Stomach smooth muscle (tissue), 2 donors: ENCODE results near the gene YBX1.
"Not testable (repeated sequence)": the region's sequence is repeated elsewhere in the genome, so short reads cannot be mapped to it uniquely, and the experiment has no call there.

Experiments
- H3K27ac ChIP-seq: one replicate; pipeline ENCODE4 v1.7.0; 2013; ENCODE audit warnings: mild to moderate bottlenecking, low read length, inconsistent platforms
- H3K27me3 ChIP-seq, 2 donors: one replicate each; pipeline ENCODE4 v1.7.0; 2013; ENCODE audit warnings: low read length in 2 of 2; ENCODE audit not compliant: insufficient read depth in 2 of 2, control insufficient read depth in 1 of 2
- H3K36me3 ChIP-seq, 2 donors: one replicate each; pipeline ENCODE4 v1.7.0; 2013; ENCODE audit warnings: low read length in 2 of 2; ENCODE audit not compliant: control insufficient read depth in 2 of 2, insufficient read depth in 2 of 2
- H3K4me1 ChIP-seq: one replicate; pipeline ENCODE4 v1.7.0; 2013; ENCODE audit warnings: low read length; ENCODE audit not compliant: control insufficient read depth, insufficient read depth
- H3K4me3 ChIP-seq, 2 donors: one replicate each; pipeline ENCODE4 v1.7.0; 2013; ENCODE audit warnings: low read length in 2 of 2
- H3K9ac ChIP-seq, 2 donors: one replicate each; pipeline ENCODE4 v1.7.0; 2013; ENCODE audit warnings: low read length in 2 of 2, mild to moderate bottlenecking in 1 of 2
- H3K9me3 ChIP-seq, 2 donors: one replicate each; pipeline ENCODE4 v1.7.0; 2013; ENCODE audit warnings: low read length in 2 of 2; ENCODE audit not compliant: control insufficient read depth in 2 of 2
- donor health status: healthy.
- donor health status: Pancreatic carcinoma.

The YBX1 gene

GRCh38 chr1:42689912-42690311 lies 7.7 kb downstream of the YBX1 start:
- peaks cover 17% of the 10 kb centered on the region for H3K4me1 ChIP-seq
- H3K27ac ChIP-seq = no peak overlapping the region
- no peak overlapping the region for H3K4me3 ChIP-seq
- H3K9me3 ChIP-seq = no peaks in the 10 kb centered on the region
- no peaks in the 10 kb centered on the region for H3K27me3 ChIP-seq
- H3K36me3 ChIP-seq = no peaks in the 10 kb centered on the region
- no peak overlapping the region for H3K9ac ChIP-seq

GRCh38 chr1:42690477-42691156 lies 8.4 kb downstream of the YBX1 start:
- Histone ChIP-seq H3K4me3 (no peak overlapping the region), H3K4me1 (peaks cover 11% of the 10 kb centered on the region), H3K9me3 (no peaks in the 10 kb centered on the region), H3K9ac (no peak overlapping the region), H3K36me3 (no peaks in the 10 kb centered on the region), H3K27me3 (no peaks in the 10 kb centered on the region), H3K27ac (no peak overlapping the region)

GRCh38 chr1:42691157-42691498 lies 8.9 kb downstream of the YBX1 start:
- peaks cover 0 to 2% of the 10 kb centered on the region in 2 donors for H3K36me3 ChIP-seq
- H3K9me3 ChIP-seq = no peaks in the 10 kb centered on the region
- no peak overlapping the region for H3K4me3 ChIP-seq
- H3K9ac ChIP-seq = no peak overlapping the region
- H3K27me3 ChIP-seq = no peaks in the 10 kb centered on the region
- H3K4me1 ChIP-seq = peaks cover 11% of the 10 kb centered on the region
- no peak overlapping the region for H3K27ac ChIP-seq

GRCh38 chr1:42692461-42692860 lies 10.2 kb downstream of the YBX1 start:
- H3K36me3 ChIP-seq = peaks cover 5 to 13% of the 10 kb centered on the region in 2 donors

GRCh38 chr1:42692911-42693310 lies 10.7 kb downstream of the YBX1 start:
- Histone ChIP-seq H3K4me3 (no peak overlapping the region), H3K9ac (no peak overlapping the region), H3K36me3 (peaks cover 10 to 17% of the 10 kb centered on the region in 2 donors), H3K9me3 (no peaks in the 10 kb centered on the region), H3K27me3 (no peaks in the 10 kb centered on the region), H3K27ac (no peak overlapping the region), H3K4me1 (peaks cover 4% of the 10 kb centered on the region)

More at GRCh38 chr1:42692461-42692860, 10.2 kb downstream of the YBX1 start:
- no peak overlapping the region for H3K9ac ChIP-seq
- no peak overlapping the region for H3K27ac ChIP-seq
- H3K4me1 ChIP-seq = peaks cover 4% of the 10 kb centered on the region
- H3K27me3 ChIP-seq = no peaks in the 10 kb centered on the region
- no peaks in the 10 kb centered on the region for H3K9me3 ChIP-seq
- no peak overlapping the region for H3K4me3 ChIP-seq

GRCh38 chr1:42698081-42698813 lies 16.0 kb downstream of the YBX1 start:
- Histone ChIP-seq H3K9me3 (no peaks in the 10 kb centered on the region), H3K36me3 (peaks cover 23 to 45% of the 10 kb centered on the region in 2 donors), H3K27ac (no peak overlapping the region), H3K4me3 (no peak overlapping the region), H3K27me3 (no peaks in the 10 kb centered on the region), H3K9ac (no peak overlapping the region), H3K4me1 (no peaks in the 10 kb centered on the region)

GRCh38 chr1:42700006-42700405 lies 17.8 kb downstream of the YBX1 start:
- Histone ChIP-seq H3K36me3 (peaks cover 31 to 53% of the 10 kb centered on the region in 2 donors), H3K9ac (no peak overlapping the region), H3K4me1 (no peaks in the 10 kb centered on the region), H3K4me3 (no peak overlapping the region), H3K27ac (no peak overlapping the region), H3K27me3 (no peaks in the 10 kb centered on the region), H3K9me3 (no peaks in the 10 kb centered on the region)

- Histone ChIP-seq H3K27ac (no peak overlapping the region), H3K4me3 (no peak overlapping the region), H3K9me3 (no peaks in the 10 kb centered on the region), H3K9ac (no peak overlapping the region), H3K27me3 (no peaks in the 10 kb centered on the region), H3K4me1 (no peaks in the 10 kb centered on the region), H3K36me3 (peaks cover 36 to 37% of the 10 kb centered on the region in 2 donors)
Measured at GRCh38 chr1:42703888-42704464, 21.8 kb downstream of the YBX1 start.

GRCh38 chr1:42712808-42713207 lies 30.6 kb downstream of the YBX1 start:
- not testable (repeated sequence) for H3K4me1 ChIP-seq, H3K27ac ChIP-seq, H3K9ac ChIP-seq, H3K36me3 ChIP-seq, H3K27me3 ChIP-seq, H3K9me3 ChIP-seq, H3K4me3 ChIP-seq

- Histone ChIP-seq H3K9me3 (no peaks in the 10 kb centered on the region), H3K4me3 (no peak overlapping the region), H3K4me1 (no peaks in the 10 kb centered on the region), H3K27me3 (no peaks in the 10 kb centered on the region), H3K36me3 (peaks cover 3 to 7% of the 10 kb centered on the region in 2 donors), H3K9ac (no peak overlapping the region), H3K27ac (no peak overlapping the region)
Measured at GRCh38 chr1:42713293-42713692, 31.1 kb downstream of the YBX1 start.

GRCh38 chr1:42714441-42714840 lies 32.2 kb downstream of the YBX1 start:
- H3K36me3 ChIP-seq, H3K9ac ChIP-seq, H3K4me1 ChIP-seq, H3K9me3 ChIP-seq, H3K27me3 ChIP-seq, H3K4me3 ChIP-seq, H3K27ac ChIP-seq: not testable (repeated sequence)
